Measurements from ENCODE around the gene CHCHD6. TPM values are rescaled to one million over a fixed set of nuclear protein-coding genes. Genes with fewer than 3 reads are reported as not detected.

CHCHD6 gene
- total RNA-seq, 2 experiments from 2014 or later, result 15.9 to 16.9 TPM

DNA sequence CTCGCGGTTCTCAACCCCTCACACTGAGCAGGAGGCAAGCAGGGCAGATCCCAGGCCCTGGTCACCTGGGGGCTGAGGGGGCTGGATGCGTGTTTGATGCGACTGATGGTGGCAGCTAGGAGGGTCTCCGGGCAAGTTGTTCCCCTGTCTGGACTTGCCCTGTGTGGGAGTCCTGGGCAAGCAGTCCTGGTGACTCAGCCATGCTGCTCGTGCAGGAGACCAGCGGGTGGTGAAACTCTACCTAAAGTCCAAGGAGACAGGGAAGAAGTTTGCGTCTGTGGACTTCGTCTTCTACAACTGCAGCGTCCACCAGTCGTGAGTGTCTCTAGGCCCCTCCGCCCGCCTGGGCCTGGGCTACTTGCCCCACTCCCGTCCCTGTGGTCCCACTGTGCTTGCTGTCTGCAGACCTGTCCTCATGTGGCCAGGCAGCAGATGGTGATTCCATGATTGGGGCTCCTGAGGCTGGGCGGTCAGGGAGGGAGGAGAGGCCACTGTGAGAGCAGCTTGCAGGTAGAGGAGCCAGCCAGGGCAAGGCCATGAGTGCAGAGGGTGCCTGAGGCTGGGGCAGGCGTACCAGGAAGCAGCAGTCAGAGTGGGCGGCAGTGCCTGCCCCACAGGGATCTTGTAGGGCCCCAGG is 301.9 kb downstream of the CHCHD6 start:
- POLR2A ChIA-PET, result no interaction called here
- CTCF ChIA-PET, result no interaction called here

DNA sequence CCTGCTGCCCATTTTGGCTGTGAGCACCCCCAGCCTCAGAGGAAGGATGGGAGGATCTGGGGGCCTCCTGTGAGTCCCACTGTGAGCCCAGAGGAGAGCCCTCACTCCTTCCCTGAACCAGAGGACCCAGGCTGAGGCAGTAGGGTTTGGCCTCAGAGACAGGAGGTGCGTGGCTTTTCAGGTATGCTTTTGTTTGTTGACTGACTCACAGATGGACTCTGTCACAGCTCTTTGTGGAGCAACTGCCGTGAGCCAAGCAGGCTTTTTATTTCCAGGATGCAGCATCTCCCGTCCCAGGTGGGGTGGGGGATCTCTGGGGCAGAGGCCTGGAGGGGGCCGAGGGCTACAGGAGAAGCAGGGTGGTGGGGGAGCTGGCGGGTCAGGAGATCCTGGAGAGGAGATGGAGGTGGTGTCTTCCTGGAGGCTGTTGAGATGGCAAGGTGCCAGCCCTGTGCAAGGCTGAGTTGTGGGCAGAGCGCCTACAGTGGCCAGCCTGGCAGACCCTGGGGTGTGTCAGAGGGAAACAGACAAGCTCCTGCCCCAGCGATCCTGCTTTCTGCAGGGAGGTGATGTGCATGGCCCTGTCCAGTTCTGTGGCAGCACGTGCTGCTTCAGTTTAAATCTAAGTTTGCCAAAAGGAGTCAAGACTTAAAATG is 302.9 kb downstream of the CHCHD6 start:
- POLR2A ChIA-PET, result no interaction called here
- CTCF ChIA-PET, result no interaction called here

DNA sequence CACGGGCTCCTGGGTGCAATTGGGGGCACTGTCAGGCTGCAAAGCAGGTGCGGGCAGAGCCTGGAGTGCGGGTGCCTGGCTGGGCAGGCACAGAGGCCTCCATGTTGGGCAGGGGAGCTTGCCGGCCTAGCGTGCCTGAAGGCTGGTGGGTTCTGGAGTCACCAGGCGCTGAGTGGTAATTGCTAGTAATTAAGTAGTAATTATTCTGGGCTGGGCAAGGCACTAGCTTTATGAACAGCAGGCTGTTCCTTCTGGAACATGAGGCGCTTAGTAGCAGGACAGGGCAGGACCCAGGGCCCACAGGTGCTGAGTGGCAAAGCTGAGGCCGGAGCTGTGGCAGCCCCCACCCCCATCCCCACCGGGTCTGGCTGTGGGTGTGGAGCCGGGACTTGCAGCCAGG is 304.2 kb downstream of the CHCHD6 start:
- POLR2A ChIA-PET, result no interaction called here
- CTCF ChIA-PET, result no interaction called here

DNA sequence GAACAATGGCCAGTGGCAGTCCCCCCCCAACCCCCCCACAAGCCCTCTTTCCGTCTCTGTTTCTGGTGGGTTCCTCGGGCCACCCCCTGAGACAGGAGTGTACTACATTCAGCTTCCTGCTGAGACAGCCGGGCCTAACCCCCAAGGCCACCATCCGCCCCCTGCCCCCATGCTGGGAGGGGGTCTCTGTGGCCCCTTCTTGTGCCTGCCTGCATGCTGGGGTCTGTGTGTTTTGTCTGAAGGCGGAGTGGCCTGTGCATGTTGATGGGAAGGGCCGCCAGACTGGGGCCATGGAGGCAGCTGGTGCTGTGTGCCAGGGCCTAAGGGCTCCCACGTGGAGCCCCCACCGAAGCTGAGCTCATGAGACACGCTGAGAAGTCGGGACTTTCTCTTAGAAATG is 305.5 kb downstream of the CHCHD6 start:
- POLR2A ChIA-PET, result no interaction called here
- CTCF ChIA-PET, result no interaction called here

Other genes starting within 250 kb of the CHCHD6 start
- 10 to 100 TPM; 20.5 to 21.8 TPM for gene ZXDC, start 228.3 kb upstream of the CHCHD6 start, total RNA-seq
- not detected for gene UROC1, start 186.5 kb upstream of the CHCHD6 start, total RNA-seq
- not detected for gene CHST13, start 180.1 kb upstream of the CHCHD6 start, total RNA-seq
- not detected for gene C3orf22, start 145.3 kb upstream of the CHCHD6 start, total RNA-seq
- gene TXNRD3, start 49.1 kb upstream of the CHCHD6 start, total RNA-seq, result 1 to 10 TPM; 1.8 to 2.5 TPM